Measurements from ENCODE around the gene CST7. TPM values are rescaled to one million over a fixed set of nuclear protein-coding genes. Genes with fewer than 3 reads are reported as not detected.

The CST7 gene
- total and polyA plus RNA-seq, 2 of the 13 experiments (the other 11 are each of a cell fraction or from before 2014, with no cell fraction given), result not detected

GRCh38 chr20:24995741-24996448 lies 46.8 kb downstream of the CST7 start:
- Histone ChIP-seq H3K36me3 (replicated peaks in 1 of 2; ENCODE audit: control insufficient read depth in 1 of 2, insufficient read depth in 2 of 2, low read length in 2 of 2) (no peaks in the 10 kb centered on the region), H2AFZ (ENCODE audit: low read length) (no peak overlapping the region), H3K4me3 (replicated peaks in 1 of 3; ENCODE audit: insufficient read depth in 1 of 3, low read depth in 2 of 3, low read length in 3 of 3) (no peak overlapping the region), H3K9ac (ENCODE audit: insufficient read depth, low read depth, low read length) (no peak overlapping the region), H3K4me1 (ENCODE audit: insufficient read depth, low read length) (peaks cover 35% of the 10 kb centered on the region), H3K4me2 (ENCODE audit: low read depth, low read length) (no peak overlapping the region), H3K27me3 (ENCODE audit: control insufficient read depth in 1 of 2, insufficient read depth in 2 of 2, low read length in 2 of 2) (peaks cover 1 to 7% of the 10 kb centered on the region in 2 experiments; a peak in 2 of 5 replicates), H3K9me3 (ENCODE audit: low read length) (no peaks in the 10 kb centered on the region), H3K79me2 (ENCODE audit: insufficient read depth, low read length) (peaks cover 16% of the 10 kb centered on the region), H4K20me1 (ENCODE audit: insufficient read depth, low read length) (no peaks in the 10 kb centered on the region), H3K27ac (ENCODE audit: extremely low read length, insufficient read depth, low read length) (no peak overlapping the region)
- FAIRE-seq (no peak), ATAC-seq (no peak), DNase-seq (ENCODE audit: low spot score) (no peak)
- intact Hi-C loops (cut with micrococcal nuclease; ENCODE audit: unreplicated experiment), result loop anchor here (1.0 to 10.0 kb wide), 3 partner anchors 69 to 399 kb away; partner anchors contain the start of gene ABHD12
- in situ Hi-C loops (cut with HindIII; ENCODE audit: extremely low pct_ligation_motif_present, low pct_unique_long_range_greater_than_20kb), result loop anchor here (5.0 to 10.0 kb wide), 2 partner anchors 66 to 299 kb away; no protein-coding TSS in a partner anchor
- CTCF ChIA-PET (ENCODE audit: low intra/inter-chr PET ratio, low total read pairs), result interaction anchor here (3.5 to 6.9 kb wide), 3 partner anchors 69 to 183 kb away, joined by 35 to 138 read pairs (median 45); no protein-coding TSS in a partner anchor
- BruUV-seq (replicated peaks), result no TSS peak
- WGBS (ENCODE audit: low lambda C conversion rate), result 39% methylated on average over 9 of the region's 9 CpGs
- POLR2A ChIA-PET, result interaction anchor here (0.5 to 1.1 kb wide), 2 partner anchors 61 to 1905 kb away, joined by 3 to 4 read pairs; no protein-coding TSS in a partner anchor
- TF ChIP-seq HNF4G (IDR thresholded peaks at IDR 0.05; ENCODE audit: borderline replicate concordance, low read depth, low read length) (no peak), HNF4G (CRISPR knock-in tag; IDR thresholded peaks at IDR 0.05; ENCODE audit: borderline replicate concordance, low read depth) (no peak), GABPA (IDR thresholded peaks at IDR 0.05; ENCODE audit: low read depth, low read length) (0 out of 2 replicates have a peak, but pooled peaks have one; percentile 6), GABPA (CRISPR knock-in tag; IDR thresholded peaks at IDR 0.05; ENCODE audit: low read depth) (no peak)

GRCh38 chr20:24996449-24997377 lies 47.6 kb downstream of the CST7 start:
- ATAC-seq (no peak), DNase-seq (ENCODE audit: low spot score) (no peak), FAIRE-seq (no peak)
- 17% methylated on average over 9 of the region's 9 CpGs for WGBS (ENCODE audit: low lambda C conversion rate)
- H4K20me1 ChIP-seq (ENCODE audit: insufficient read depth, low read length), result no peaks in the 10 kb centered on the region
- intact Hi-C loops (cut with micrococcal nuclease; ENCODE audit: unreplicated experiment), result loop anchor here (10.0 kb wide), 1 partner anchor 398 kb away; the partner anchor contains the start of gene ABHD12
- no peak overlapping the region for H3K9ac ChIP-seq (ENCODE audit: insufficient read depth, low read depth, low read length)
- POLR2A ChIA-PET, result interaction anchor here (0.5 to 1.1 kb wide), 2 partner anchors 60 to 1905 kb away, joined by 3 to 4 read pairs; no protein-coding TSS in a partner anchor
- no peaks in the 10 kb centered on the region for H3K9me3 ChIP-seq (ENCODE audit: low read length)
- H2AFZ ChIP-seq (ENCODE audit: low read length), result no peak overlapping the region
- CTCF ChIA-PET (ENCODE audit: low intra/inter-chr PET ratio, low total read pairs), result interaction anchor here (3.5 to 6.9 kb wide), 2 partner anchors 68 to 182 kb away, joined by 45 to 138 read pairs; no protein-coding TSS in a partner anchor
- H3K27me3 ChIP-seq (ENCODE audit: control insufficient read depth in 1 of 2, insufficient read depth in 2 of 2, low read length in 2 of 2), result peaks cover 1 to 7% of the 10 kb centered on the region in 2 experiments; a peak in 2 of 5 replicates
- H3K4me3 ChIP-seq (replicated peaks in 1 of 3; ENCODE audit: insufficient read depth in 1 of 3, low read depth in 2 of 3, low read length in 3 of 3), result no peak overlapping the region
- H3K4me2 ChIP-seq (ENCODE audit: low read depth, low read length), result no peak overlapping the region
- BruUV-seq (replicated peaks), result no TSS peak
- no peaks in the 10 kb centered on the region for H3K36me3 ChIP-seq (replicated peaks in 1 of 2; ENCODE audit: control insufficient read depth in 1 of 2, insufficient read depth in 2 of 2, low read length in 2 of 2)
- peaks cover 7% of the 10 kb centered on the region for H3K79me2 ChIP-seq (ENCODE audit: insufficient read depth, low read length)
- H3K27ac ChIP-seq (ENCODE audit: extremely low read length, insufficient read depth, low read length), result no peak overlapping the region
- peaks cover 27% of the 10 kb centered on the region for H3K4me1 ChIP-seq (ENCODE audit: insufficient read depth, low read length)
- in situ Hi-C loops (cut with HindIII; ENCODE audit: extremely low pct_ligation_motif_present, low pct_unique_long_range_greater_than_20kb), result loop anchor here (5.0 to 10.0 kb wide), 2 partner anchors 66 to 298 kb away; no protein-coding TSS in a partner anchor
- TF ChIP-seq ZNF17 (CRISPR knock-in tag; IDR thresholded peaks at IDR 0.05), result no peak
- no peak for TF ChIP-seq SOX6 (IDR thresholded peaks at IDR 0.05)
- no peak for TF ChIP-seq SOX6 (CRISPR knock-in tag; IDR thresholded peaks at IDR 0.05)

Measured in HepG2 (cell line).